Choroid plexus epithelial cell (primary cell): ENCODE data around the gene FAM81A.

Experiments
- DNase-seq: peaks from one replicate; pipeline ENCODE4 v3.0.0-alpha.2; 2010; ENCODE audit warnings: low read depth
- H3K4me3 ChIP-seq: 2 replicates; pipeline ENCODE4 v1.5.1; 2011; ENCODE audit warnings: low read depth, mild to moderate bottlenecking, control low read depth, low read length, moderate library complexity
- TF ChIP-seq, protein P1 (sequence below): conservative IDR thresholded peaks from 2 replicates; pipeline ENCODE4 v1.5.1; 2011; ENCODE audit warnings: low read depth, mild to moderate bottlenecking, control low read depth, inconsistent platforms, low read length, moderate library complexity

Gene FAM81A

DNA sequence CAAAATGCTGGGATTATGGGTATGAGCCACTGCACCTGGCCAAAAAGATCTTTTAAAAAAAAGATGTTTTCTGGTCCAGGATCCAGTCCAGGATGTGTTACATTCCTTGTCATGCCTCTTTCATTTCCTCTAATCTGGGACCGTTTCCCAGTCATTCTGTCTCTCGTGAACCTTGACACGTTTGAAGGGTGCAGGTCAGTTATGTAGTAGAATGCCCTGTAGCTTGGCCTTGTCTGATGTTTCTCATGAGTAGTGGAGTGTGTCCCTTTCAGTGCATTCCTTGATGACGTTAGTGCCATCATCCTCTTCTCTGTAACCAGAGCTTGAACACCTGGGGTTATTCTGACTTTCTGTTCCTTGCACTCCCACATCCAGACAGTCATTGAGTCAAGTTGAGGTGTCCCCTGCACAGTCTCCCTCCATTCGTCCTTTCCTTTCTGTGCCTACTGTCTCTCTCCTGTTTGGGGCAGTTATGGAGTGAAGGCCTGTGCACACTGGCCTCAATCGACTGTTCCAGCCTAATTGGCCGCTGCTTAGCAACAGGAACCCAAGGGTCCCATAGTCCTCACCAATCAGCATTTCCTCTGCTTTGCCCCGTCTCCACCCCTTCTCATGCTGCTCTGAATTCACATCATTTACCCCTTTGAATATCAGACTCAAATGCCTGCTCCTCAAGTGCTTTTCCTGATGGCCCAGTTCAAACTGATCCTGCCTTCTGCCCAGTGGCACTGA, 5.5 kb downstream of the FAM81A start:
- DNase-seq, result no peak
- H3K4me3 ChIP-seq, result no peak overlapping the region
- TF ChIP-seq, protein P1, sequence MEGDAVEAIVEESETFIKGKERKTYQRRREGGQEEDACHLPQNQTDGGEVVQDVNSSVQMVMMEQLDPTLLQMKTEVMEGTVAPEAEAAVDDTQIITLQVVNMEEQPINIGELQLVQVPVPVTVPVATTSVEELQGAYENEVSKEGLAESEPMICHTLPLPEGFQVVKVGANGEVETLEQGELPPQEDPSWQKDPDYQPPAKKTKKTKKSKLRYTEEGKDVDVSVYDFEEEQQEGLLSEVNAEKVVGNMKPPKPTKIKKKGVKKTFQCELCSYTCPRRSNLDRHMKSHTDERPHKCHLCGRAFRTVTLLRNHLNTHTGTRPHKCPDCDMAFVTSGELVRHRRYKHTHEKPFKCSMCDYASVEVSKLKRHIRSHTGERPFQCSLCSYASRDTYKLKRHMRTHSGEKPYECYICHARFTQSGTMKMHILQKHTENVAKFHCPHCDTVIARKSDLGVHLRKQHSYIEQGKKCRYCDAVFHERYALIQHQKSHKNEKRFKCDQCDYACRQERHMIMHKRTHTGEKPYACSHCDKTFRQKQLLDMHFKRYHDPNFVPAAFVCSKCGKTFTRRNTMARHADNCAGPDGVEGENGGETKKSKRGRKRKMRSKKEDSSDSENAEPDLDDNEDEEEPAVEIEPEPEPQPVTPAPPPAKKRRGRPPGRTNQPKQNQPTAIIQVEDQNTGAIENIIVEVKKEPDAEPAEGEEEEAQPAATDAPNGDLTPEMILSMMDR, result no peak

DNA sequence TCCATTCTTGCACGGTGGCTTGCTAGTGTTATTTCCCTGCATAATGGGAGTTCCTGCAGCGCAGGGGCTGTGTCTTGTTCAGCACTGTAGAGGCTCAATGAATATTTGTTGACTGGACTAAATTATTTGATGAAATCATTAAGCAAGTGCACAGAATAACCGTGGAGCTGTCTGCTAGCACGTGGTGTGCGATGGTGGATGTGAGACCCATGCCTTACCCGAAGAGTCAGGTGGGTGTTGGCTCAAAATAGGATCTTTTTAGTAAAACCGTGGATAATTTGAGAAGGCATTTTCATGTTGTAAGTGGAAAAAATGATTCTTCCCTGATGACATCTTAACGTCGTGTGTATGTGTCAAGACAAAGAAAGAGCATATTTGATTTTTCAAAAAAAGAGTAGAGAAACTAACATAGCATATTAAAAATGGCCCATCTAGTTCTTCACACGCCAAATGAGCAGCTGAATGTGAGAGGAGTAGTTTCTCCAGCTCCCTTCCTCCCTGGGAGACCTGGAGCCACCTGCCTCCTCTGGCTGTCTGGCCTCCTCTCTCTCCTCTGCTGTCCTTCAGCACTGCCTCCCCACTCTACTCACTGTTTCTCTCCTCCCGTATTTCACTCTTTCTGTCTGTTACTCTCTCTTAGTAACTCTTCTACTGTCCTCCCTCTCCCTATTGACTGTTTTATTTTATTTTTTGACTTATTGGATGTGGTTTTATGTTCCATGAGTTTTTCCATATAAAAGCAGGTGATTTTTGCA, 6.3 kb downstream of the FAM81A start:
- H3K4me3 ChIP-seq, result no peak overlapping the region
- no peak for DNase-seq
- TF ChIP-seq, protein P1, result no peak

DNA sequence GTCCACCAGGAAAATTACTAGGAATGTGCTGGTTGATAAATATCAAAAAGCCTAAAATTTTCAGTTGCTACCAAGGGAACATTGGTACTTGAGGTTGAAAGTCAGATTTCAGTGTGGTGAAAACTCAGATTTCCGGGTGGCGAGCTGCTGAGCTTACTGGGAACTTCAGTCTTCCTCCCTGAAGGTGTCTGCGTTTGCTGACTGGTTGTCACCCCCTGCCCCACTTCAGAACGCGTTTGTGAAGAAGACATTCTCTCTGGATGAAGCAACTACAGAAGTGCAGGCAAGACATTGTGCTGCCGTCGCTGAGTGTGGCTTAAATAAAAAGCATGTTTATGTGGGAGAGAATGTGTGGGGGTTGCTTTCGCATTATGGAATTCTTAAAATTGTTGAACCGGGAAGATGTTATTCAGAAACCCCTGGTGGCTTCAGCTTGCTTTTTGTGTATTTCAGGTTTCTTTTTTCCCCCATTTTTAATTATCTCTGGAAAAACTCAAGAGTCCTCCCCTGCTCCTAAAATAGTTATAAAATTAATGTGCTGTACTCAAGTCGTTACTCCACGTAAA, 7.1 kb downstream of the FAM81A start:
- H3K4me3 ChIP-seq, result no peak overlapping the region
- TF ChIP-seq, protein P1, result no peak
- peak; percentile 4 for DNase-seq

DNA sequence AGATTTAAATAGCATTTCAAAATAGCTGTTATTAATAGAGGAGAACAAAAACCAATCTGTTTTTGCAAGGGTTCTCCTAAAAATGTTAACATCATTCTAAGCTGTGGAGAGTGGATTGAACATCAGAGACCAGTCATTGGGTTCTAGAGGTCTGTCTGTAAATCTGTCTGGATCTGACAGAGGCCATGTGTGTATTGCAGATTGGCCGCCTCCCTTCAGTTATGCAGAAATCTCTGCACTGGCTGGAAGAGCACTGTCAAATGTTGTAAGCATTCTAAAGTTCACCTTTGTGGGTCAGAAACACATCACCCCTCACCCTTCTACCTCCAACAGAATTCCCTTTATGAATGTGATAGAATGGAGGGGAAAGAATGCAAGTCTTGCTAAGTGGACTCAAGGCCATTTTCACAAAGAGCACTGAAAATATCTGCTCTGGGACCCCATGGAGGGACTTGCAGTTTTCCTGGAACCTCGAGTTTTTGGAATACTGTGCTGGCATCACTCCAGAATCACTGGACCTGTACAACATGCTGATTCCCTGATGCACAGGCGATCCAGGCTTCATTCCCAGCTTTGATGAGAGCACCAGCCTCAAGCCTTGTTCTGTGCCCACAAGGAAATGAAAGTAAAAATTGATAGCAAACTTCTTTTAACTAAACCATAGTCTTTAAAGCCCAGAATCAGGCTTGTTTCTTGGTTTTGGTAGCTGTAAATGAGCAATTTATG, 8.4 kb downstream of the FAM81A start:
- no peak for DNase-seq
- TF ChIP-seq, protein P1, result no peak
- H3K4me3 ChIP-seq, result no peak overlapping the region

DNA sequence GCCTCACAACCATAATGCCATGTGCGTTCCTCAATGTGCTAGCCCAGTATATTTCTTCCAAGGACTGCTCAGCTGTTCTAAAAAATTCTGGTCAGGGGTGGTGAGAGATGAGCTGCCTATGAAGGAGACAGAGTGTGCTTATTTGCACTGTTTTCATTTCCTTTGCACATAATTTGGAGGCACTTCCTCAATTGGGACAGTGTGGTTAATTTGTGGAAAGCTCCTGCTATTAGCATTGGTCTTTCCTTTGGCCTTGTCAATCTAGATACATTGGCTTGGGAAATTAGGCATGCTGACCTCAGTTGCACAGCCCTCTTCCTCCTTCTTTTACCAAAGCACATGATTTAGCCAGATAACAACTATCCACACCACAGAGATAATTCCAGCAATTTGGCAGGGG, 9.4 kb downstream of the FAM81A start:
- DNase-seq, result no peak
- no peak overlapping the region for H3K4me3 ChIP-seq
- TF ChIP-seq, protein P1, result no peak

DNA sequence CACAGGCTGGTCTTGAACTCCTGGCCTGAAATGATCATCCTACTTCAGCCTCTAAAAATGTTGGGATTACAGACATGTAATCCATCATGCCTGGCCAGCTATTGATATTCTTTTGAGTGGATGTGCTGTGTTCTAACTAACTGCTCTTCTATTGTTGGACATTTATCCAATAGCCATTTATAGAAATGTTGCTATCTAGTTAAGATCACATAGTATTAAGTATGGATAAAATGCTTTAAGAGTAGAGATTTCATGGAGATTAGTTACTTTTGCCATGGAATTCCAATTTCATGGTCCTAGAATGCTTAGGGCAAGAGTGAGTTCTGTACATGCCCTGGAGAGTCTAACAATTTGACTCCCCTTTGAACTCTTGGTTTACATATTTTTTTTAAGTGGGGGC, 10.9 kb downstream of the FAM81A start:
- DNase-seq, result no peak
- TF ChIP-seq, protein P1, result no peak
- H3K4me3 ChIP-seq, result no peak overlapping the region
